Measurements from ENCODE around the gene ACYP2.

GRCh38 chr2:54341656-54342055 is 226.2 kb downstream of the ACYP2 start:
- no peak for TF ChIP-seq POLR2AphosphoS5 (IDR thresholded peaks at IDR 0.05; ENCODE audit: borderline replicate concordance, low read depth, low read length)
- TF ChIP-seq EZH2 (IDR thresholded peaks at IDR 0.05) = no peak

Data from SK-N-MC (cell line).